Thymus (tissue), 11 donors: ENCODE measurements around the gene NFE2L1. TPM values are rescaled to one million over a fixed set of nuclear protein-coding genes. Genes with fewer than 3 reads are reported as not detected.
A peak's percentile ranks its signal among the peaks of the same experiment; 100 is the strongest.

Experiments
- DNase-seq, 9 donors: peaks; one replicate each; pipeline ENCODE4 v3.0.0-alpha.2; 2013; ENCODE audit warnings: low spot score in 9 of 9, low read depth in 6 of 9, missing footprints in 1 of 9
- H3K27ac ChIP-seq, 2 donors: one replicate each; pipeline ENCODE4 v1.5.1; 2013; ENCODE audit warnings: control low read depth in 1 of 2, low read depth in 1 of 2, low read length in 1 of 2, mild to moderate bottlenecking in 1 of 2, moderate library complexity in 1 of 2
- H3K27me3 ChIP-seq, 2 donors: one replicate each; pipeline ENCODE4 v1.5.1; 2013; ENCODE audit warnings: low read length in 1 of 2; ENCODE audit not compliant: control insufficient read depth in 2 of 2, insufficient read depth in 1 of 2
- H3K36me3 ChIP-seq, 2 donors: one replicate each; pipeline ENCODE4 v1.5.1; 2013; ENCODE audit warnings: low read length in 1 of 2, mild to moderate bottlenecking in 1 of 2, moderate library complexity in 1 of 2; ENCODE audit not compliant: control insufficient read depth in 2 of 2, insufficient read depth in 2 of 2
- H3K4me1 ChIP-seq, 2 donors: one replicate each; pipeline ENCODE4 v1.5.1; 2013; ENCODE audit warnings: low read length in 2 of 2; ENCODE audit not compliant: control insufficient read depth in 2 of 2, insufficient read depth in 2 of 2
- H3K4me3 ChIP-seq, 2 donors: one replicate each; pipeline ENCODE4 v1.5.1; 2013; ENCODE audit warnings: low read length in 2 of 2, control low read depth in 1 of 2, mild to moderate bottlenecking in 1 of 2
- H3K9me3 ChIP-seq, 2 donors: one replicate each; pipeline ENCODE4 v1.5.1; 2013; ENCODE audit warnings: low read length in 1 of 2, mild to moderate bottlenecking in 1 of 2; ENCODE audit not compliant: control insufficient read depth in 2 of 2, insufficient read depth in 1 of 2
- WGBS: extraction: QIAGEN DNeasy Blood & Tissue Kit; methylation state at CpG from one replicate; pipeline ENCODE4 v1.1.7; 2013; 5-methylcytosine and 5-hydroxymethylcytosine counted together
- polyA plus RNA-seq: library from polyadenylated mRNA; stranded (reverse); fragments of 200-250 nt; gene quantifications from one replicate; pipeline ENCODE4 v1.2.3, GENCODE V29; 2013
- total RNA-seq: library from RNA; stranded (reverse); fragments of 120-200 nt; gene quantifications from one replicate; pipeline ENCODE4 v1.2.4, GENCODE V29; 2013
- donor health status: healthy.

Gene NFE2L1
- total and polyA plus RNA-seq, 2 donors = 14.6 to 88.1 TPM

GRCh38 chr17:48051283-48051682 lies 3.1 kb downstream of the NFE2L1 start:
- Histone ChIP-seq H3K4me1 (peaks cover 19 to 63% of the 10 kb centered on the region in 2 donors), H3K36me3 (peaks cover 49 to 54% of the 10 kb centered on the region in 2 donors), H3K27ac (peak overlapping the region; percentile 64 to 70), H3K27me3 (no peaks in the 10 kb centered on the region), H3K9me3 (no peaks in the 10 kb centered on the region), H3K4me3 (no peak overlapping the region)
- no peak for DNase-seq
- 90% methylated on average over 10 of the region's 10 CpGs for WGBS

DNA sequence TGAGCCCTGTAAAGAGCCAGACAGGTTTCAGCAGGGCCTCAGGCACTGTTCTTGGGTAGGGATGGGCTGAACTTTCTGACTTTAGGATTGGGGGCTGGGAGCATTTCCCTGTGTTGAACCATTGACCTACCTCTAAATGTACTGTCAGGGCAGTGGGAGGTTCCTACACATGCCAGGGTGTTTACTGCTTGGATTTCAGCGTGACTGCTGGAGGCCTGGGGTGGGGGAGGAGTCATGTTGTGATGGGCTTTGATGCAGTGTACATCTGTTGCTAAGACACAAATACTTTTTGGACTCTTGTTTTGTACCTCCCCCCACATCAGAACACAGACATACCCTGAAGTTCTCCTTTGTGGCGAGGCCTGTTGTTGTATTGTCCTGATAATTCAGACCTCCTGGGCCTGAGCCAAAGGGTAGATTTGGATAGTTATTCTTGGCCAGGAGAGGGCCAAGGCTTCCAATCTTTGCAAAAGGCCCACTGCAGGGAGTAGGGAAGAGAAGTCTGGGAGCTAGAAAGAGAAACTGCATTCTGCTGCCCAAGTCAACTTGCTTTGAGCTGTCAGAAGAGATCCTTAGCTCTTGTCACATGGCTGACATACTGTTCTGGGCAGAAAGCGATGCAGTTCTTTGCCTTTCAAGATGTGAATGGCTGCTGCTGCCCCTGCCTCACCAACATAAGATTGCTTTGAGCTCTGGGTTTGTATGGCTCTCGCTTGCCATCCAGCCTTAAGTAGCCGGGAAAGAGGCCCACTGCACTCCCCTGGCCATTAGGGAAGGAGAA lies 3.7 kb downstream of the NFE2L1 start:
- Histone ChIP-seq H3K36me3 (peaks cover 55 to 60% of the 10 kb centered on the region in 2 donors), H3K27ac (peak overlapping the region; percentile 64 to 70)
- DNase-seq = peak in 1 of 9 donors; percentile 24

DNA sequence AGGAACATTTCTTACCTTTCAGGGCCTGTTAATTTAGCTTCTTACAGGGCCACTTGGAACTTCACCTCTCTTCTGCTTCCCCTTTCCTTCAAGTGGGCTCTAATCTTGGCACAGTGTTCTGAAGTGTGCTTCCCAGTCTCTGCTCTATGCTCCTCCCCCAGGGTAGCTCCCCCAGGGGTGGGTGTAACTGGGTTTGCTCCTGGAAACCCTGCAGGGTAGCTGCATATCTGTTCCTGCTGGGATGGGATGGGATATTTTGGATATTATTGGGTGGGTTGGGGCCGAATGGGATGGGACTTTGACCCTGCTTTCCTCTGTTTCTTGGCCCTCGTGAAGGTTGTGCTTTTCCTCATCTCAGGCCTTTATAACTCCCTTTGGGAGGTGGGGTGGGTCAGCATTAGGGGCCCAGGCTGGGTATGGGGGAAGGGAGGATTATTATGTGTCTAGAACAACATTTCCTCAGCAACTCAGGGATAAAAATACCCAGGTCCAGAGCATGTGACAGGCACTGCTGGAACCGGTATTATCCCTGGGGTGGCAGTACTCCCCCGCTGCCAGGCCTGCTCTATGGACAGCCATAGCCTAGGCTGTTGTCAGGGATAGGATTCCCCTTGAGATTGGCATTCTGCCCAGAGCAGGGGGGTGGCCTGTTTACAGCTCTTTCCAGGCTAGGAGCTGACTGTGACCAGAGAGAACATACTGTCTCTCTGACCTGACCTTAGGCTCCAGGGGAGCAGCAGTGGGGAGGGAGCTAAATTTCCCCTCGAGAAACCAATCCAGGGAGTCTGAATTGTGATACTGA lies 5.0 kb downstream of the NFE2L1 start:
- no peak for DNase-seq
- Histone ChIP-seq H3K4me3 (no peak overlapping the region), H3K27me3 (no peaks in the 10 kb centered on the region), H3K9me3 (no peaks in the 10 kb centered on the region), H3K36me3 (peaks cover 67 to 73% of the 10 kb centered on the region in 2 donors), H3K27ac (peak overlapping the region in 1 of 2 donors; percentile 33), H3K4me1 (peaks cover 14 to 50% of the 10 kb centered on the region in 2 donors)
- WGBS = 80% methylated on average over 5 of the region's 5 CpGs

More for the DNA sequence above, 3.7 kb downstream of the NFE2L1 start:
- Histone ChIP-seq H3K27me3 (no peaks in the 10 kb centered on the region), H3K9me3 (no peaks in the 10 kb centered on the region), H3K4me3 (no peak overlapping the region), H3K4me1 (peaks cover 16 to 57% of the 10 kb centered on the region in 2 donors)
- 90% methylated on average over 5 of the region's 5 CpGs for WGBS

GRCh38 chr17:48053758-48054237 lies 5.6 kb downstream of the NFE2L1 start:
- 91% methylated on average over 6 of the region's 6 CpGs for WGBS

DNA sequence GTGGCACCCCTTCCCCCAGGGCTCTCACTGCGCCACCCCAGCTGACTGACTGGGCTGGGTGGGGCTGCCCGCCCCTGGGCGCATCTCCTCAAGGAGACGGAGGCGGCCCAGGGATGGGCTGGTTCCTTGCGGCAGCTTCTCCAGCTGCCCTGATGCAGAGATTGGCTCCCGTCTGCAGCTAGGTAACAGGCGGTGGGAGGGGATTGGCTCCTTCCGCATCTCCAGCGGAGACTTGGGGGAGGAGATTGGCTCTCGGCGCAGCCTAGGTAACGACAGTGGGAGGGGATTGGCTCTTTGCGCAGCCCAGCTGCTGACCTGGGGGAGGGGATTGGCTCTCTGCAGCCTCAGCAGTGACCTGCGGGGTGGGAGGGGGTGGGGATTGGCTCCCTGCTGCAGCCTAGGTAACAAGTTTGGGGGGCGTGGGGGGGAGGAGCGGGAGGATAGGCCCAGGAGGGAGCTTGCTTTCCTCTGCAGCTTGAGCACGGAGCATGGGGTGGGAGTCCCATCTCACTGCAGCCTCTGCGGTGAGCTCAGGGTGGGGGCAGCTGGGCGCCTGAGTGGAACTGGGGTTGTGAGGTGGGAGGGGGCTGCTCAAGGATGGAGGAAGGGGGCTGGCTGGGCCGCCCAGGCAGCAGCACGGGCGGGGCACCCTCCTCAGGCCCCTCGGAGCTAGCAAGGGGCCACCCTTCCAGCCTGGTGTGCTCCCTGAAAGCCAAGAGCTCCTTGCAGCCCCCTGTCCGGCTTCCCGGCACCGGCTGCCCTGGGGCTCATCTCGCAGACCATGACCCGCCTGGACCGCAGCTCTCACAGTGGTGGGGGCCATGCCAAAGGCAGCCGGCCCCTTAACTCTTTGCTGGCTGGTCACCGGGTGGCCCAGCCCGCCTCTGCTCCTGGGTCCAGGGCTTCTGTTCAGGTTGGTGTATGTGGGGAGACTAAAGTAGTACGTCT lies 6.4 kb downstream of the NFE2L1 start:
- Histone ChIP-seq H3K4me3 (no peak overlapping the region), H3K9me3 (no peaks in the 10 kb centered on the region), H3K27ac (no peak overlapping the region), H3K4me1 (peaks cover 13 to 43% of the 10 kb centered on the region in 2 donors), H3K36me3 (peaks cover 81 to 86% of the 10 kb centered on the region in 2 donors), H3K27me3 (no peaks in the 10 kb centered on the region)
- no peak for DNase-seq
- 92% methylated on average over 34 of the region's 34 CpGs for WGBS

More at GRCh38 chr17:48053758-48054237, 5.6 kb downstream of the NFE2L1 start:
- Histone ChIP-seq H3K4me3 (no peak overlapping the region), H3K36me3 (peaks cover 74 to 79% of the 10 kb centered on the region in 2 donors), H3K4me1 (peaks cover 14 to 50% of the 10 kb centered on the region in 2 donors), H3K27me3 (no peaks in the 10 kb centered on the region), H3K9me3 (no peaks in the 10 kb centered on the region), H3K27ac (peak overlapping the region in 1 of 2 donors; percentile 25)
- no peak for DNase-seq

DNA sequence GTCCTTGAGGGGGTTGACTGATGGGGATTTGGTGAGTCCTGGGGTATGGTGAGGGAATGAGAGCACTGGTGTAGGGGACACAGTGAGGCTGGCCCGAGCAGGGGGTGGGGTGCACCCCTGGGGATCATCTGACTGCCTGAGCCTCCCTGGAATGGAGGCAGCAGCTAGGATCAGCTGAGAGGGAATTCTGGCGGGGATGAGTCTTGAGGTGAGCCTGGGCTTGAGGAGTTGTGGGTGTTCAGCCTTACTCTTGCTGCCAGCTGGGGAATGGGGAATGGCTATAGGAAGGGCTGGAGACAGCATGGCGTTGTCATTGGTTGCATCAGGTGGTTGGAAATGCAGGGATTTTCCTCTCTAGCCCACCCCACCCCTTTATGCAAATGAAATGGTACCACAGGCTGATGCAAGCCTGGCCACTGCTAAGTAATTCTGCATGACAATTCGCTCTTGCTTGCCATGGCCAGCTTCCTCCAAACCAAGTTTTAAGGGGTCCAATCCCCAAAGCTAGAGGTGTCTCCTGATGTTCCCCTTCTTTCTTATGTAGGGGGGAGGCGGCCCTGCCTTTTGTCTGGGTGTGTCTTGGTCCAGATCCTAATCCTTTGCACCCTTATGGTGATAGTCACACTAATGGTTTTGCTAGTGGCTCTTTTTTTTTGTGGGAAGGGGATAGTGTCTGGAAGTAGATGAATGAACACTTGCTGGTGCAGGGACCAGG lies 7.5 kb downstream of the NFE2L1 start:
- H3K36me3 ChIP-seq = peaks cover 89 to 95% of the 10 kb centered on the region in 2 donors
- peaks cover 10 to 31% of the 10 kb centered on the region in 2 donors for H3K4me1 ChIP-seq
- no peak overlapping the region for H3K4me3 ChIP-seq
- H3K27ac ChIP-seq = no peak overlapping the region
- no peak for DNase-seq
- WGBS = 97% methylated on average over 5 of the region's 5 CpGs
- H3K27me3 ChIP-seq = no peaks in the 10 kb centered on the region
- no peaks in the 10 kb centered on the region for H3K9me3 ChIP-seq

DNA sequence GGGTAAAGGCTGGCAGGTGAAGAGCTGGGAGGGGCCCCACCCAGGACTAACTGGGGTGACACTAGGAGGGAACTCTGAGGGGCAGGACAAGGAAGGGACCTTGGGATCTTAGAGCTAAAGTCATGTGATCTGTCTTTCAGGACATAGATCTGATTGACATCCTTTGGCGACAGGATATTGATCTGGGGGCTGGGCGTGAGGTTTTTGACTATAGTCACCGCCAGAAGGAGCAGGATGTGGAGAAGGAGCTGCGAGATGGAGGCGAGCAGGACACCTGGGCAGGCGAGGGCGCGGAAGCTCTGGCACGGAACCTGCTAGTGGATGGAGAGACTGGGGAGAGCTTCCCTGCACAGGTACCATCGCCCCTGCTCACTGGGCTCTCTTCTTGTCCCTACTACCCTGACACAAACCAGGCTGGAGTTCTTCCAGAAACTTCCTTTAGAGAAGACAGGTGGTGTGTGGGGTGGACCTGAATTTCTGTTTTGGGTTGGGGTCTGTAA lies 8.1 kb downstream of the NFE2L1 start:
- no peak for DNase-seq
- H3K27me3 ChIP-seq = no peaks in the 10 kb centered on the region
- peaks cover 84 to 90% of the 10 kb centered on the region in 2 donors for H3K36me3 ChIP-seq
- H3K9me3 ChIP-seq = no peaks in the 10 kb centered on the region
- 96% methylated on average over 10 of the region's 10 CpGs for WGBS
- peaks cover 10 to 25% of the 10 kb centered on the region in 2 donors for H3K4me1 ChIP-seq
- no peak overlapping the region for H3K4me3 ChIP-seq
- no peak overlapping the region for H3K27ac ChIP-seq

- peak overlapping the region in 1 of 2 donors; percentile 5 for H3K27ac ChIP-seq
- H3K27me3 ChIP-seq = no peaks in the 10 kb centered on the region
- H3K4me1 ChIP-seq = peaks cover 10 to 20% of the 10 kb centered on the region in 2 donors
- no peak for DNase-seq
- no peaks in the 10 kb centered on the region for H3K9me3 ChIP-seq
- H3K4me3 ChIP-seq = no peak overlapping the region
- H3K36me3 ChIP-seq = peaks cover 84 to 90% of the 10 kb centered on the region in 2 donors
- WGBS = 88% methylated on average over 2 of the region's 2 CpGs
Measured at GRCh38 chr17:48056879-48057278, 8.7 kb downstream of the NFE2L1 start.
